NCI-H446 treated with DMSO at 0.1 percent for 48 hours (cell line): ENCODE data around the gene TMCC3.

Source experiments
- DNase-seq: peaks from one replicate; lab custom pipeline; 2025; lab: John Stamatoyannopoulos, UW

The TMCC3 gene

DNA sequence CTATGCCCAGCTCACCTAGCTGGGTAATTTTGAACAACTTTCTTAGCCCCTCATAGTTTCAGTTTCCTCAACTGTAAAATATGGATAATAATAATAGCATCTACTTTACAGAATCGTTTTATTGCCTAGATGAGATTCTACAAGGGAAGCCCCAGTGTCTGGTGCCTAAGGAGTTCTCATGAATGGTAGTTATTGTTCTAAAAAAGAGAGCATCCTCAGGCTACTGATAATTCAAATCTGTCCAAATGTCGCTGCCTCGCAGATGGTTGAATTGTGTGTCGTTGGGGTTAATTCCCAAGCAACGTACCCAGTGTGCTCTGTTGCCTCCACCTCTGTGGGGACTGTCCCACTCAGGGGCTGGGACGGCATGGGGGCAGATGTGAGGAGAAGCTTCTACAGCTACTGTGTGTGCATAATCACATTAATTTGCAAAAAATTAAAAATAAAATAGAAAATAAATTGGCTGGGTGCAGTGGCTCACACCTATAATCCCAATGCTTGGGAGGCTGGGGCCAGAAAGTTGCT lies 119.1 kb downstream of the TMCC3 start:
- no peak for DNase-seq

GRCh38 chr12:94525951-94526350 lies 124.4 kb downstream of the TMCC3 start:
- no peak for DNase-seq
